NB4 (cell line): ENCODE measurements around the gene RCCD1.

ENCODE experiments used
- DNase-seq: peaks from one replicate; pipeline ENCODE4 v3.0.0; 2010; ENCODE audit warnings: low read depth
- H3K4me3 ChIP-seq: one replicate; pipeline ENCODE4 v1.5.1; 2011; ENCODE audit warnings: mild to moderate bottlenecking, low read depth, low read length, moderate library complexity
- CTCF ChIP-seq: IDR thresholded peaks from one replicate; pipeline ENCODE4 v1.5.1; 2012; ENCODE audit warnings: low read depth, low read length
- MYC ChIP-seq: IDR thresholded peaks from 2 replicates; pipeline ENCODE4 v1.6.1; 2011; ENCODE audit warnings: low read depth, low read length
- POLR2A ChIP-seq: IDR thresholded peaks from 2 replicates; pipeline ENCODE4 v1.6.1; 2011; ENCODE audit warnings: mild to moderate bottlenecking; ENCODE audit not compliant: insufficient read length; ENCODE audit errors: extremely low read depth
- TF ChIP-seq, protein P1 (sequence below): IDR thresholded peaks from 2 replicates; pipeline ENCODE4 v1.6.1; 2011; ENCODE audit warnings: low read depth, low read length

Gene RCCD1

DNA sequence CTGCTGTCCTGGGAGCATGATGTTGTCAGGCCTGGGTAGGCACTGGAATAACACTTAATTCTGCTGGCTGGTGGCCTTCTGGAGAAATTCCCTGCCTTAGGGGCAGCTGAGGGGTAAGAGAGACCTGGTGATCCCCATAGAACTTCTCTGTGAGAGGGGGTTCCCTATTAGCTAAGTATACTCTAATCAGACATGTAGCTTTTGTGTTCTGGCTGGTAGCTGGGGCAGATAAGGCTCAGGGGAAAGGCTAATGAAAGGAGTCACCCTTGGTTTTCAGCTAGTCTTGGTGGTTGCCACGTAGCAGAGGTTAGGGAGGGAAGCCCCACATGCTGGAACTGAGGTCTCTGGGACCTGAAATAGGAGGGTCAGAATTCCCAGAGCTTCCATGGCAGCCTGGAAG lies 21.4 kb upstream of the RCCD1 start:
- DNase-seq, result no peak
- H3K4me3 ChIP-seq, result no peak overlapping the region
- no peak for TF ChIP-seq POLR2A
- no peak for TF ChIP-seq CTCF
- no peak for TF ChIP-seq MYC
- TF ChIP-seq, protein P1, sequence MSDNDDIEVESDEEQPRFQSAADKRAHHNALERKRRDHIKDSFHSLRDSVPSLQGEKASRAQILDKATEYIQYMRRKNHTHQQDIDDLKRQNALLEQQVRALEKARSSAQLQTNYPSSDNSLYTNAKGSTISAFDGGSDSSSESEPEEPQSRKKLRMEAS, result no peak

- peak overlapping the region; percentile 63 for H3K4me3 ChIP-seq
- peak; percentile 91 for DNase-seq
- TF ChIP-seq, protein P1, result peak; percentile 47
- TF ChIP-seq CTCF, result peak; percentile 97
- peak; percentile 38 for TF ChIP-seq MYC
- TF ChIP-seq POLR2A, result no peak
Measured at GRCh38 chr15:90934256-90934948, 20.3 kb upstream of the RCCD1 start.

- peak; percentile 90 for DNase-seq
- no peak for TF ChIP-seq CTCF
- TF ChIP-seq, protein P1, result 0 out of 2 replicates have a peak, but pooled peaks have one; percentile 28
- TF ChIP-seq POLR2A, result peak; percentile 70
- TF ChIP-seq MYC, result no peak; the same call in 1 of the 2 replicates
Measured at GRCh38 chr15:90934949-90935751, 19.5 kb upstream of the RCCD1 start, which contains the start of gene UNC45A. Gene UNC45A, plus strand, starts transcription at chr15:90935285. Its CDS starts 40 bp downstream, at chr15:90935325.

GRCh38 chr15:90936823-90937222 lies 17.9 kb upstream of the RCCD1 start:
- TF ChIP-seq CTCF, result no peak
- TF ChIP-seq MYC, result no peak
- TF ChIP-seq POLR2A, result no peak
- TF ChIP-seq, protein P1, result no peak
- no peak overlapping the region for H3K4me3 ChIP-seq
- DNase-seq, result no peak

More at GRCh38 chr15:90934949-90935751, 19.5 kb upstream of the RCCD1 start, which contains the start of gene UNC45A:
- H3K4me3 ChIP-seq, result peak within 1 kb of the TSS; percentile 63

- TF ChIP-seq POLR2A (no peak), CTCF (no peak), MYC (no peak)
- TF ChIP-seq, protein P1, result no peak
- DNase-seq, result no peak
- no peak overlapping the region for H3K4me3 ChIP-seq
Measured at GRCh38 chr15:90938261-90938660, 16.4 kb upstream of the RCCD1 start.
